PC-3 (cell line): ENCODE data around the gene DPH3. TPM values are rescaled to one million over a fixed set of nuclear protein-coding genes. Genes with fewer than 3 reads are reported as not detected.

Experiments used
- ATAC-seq: fragments of 200-7000 bp; cut with Tn5 transposase; 2 replicates; pipeline ENCODE4 v1.9.1; 2020; ENCODE audit warnings: mild to moderate bottlenecking, moderate library complexity
- BruUV-seq: library from RNA; stranded (reverse); fragments of 400-500 nt; replicated peaks from 2 replicates; lab custom pipeline; 2021; lab: Mats Ljungman, UMichigan
- CTCF ChIA-PET: fragments of 300-600 bp; sonication (Branson Sonifier 250); formaldehyde crosslinking; loops from one replicate; lab custom pipeline; 2022; ENCODE audit warnings: antibody characterized with exemption; lab: Charles Lee
- POLR2A ChIA-PET: fragments of 300-600 bp; sonication (Branson Sonifier 250); formaldehyde crosslinking; loops from one replicate; lab custom pipeline; 2022; ENCODE audit warnings: antibody characterized with exemption; ENCODE audit not compliant: unreplicated experiment; lab: Charles Lee
- DNase-seq: peaks from one replicate; pipeline ENCODE4 v3.0.0-alpha.2; 2015
- H2AFZ ChIP-seq: fragments of 300-600 bp; sonication (generic); 2 replicates; pipeline ENCODE4 v1.6.0; 2016; ENCODE audit warnings: antibody characterized with exemption, low read length
- H3F3A ChIP-seq: fragments of 300-600 bp; sonication (generic); one replicate; pipeline ENCODE4 v1.6.0; 2017; ENCODE audit warnings: antibody characterized with exemption, low read length, control low read depth, mild to moderate bottlenecking; ENCODE audit not compliant: unreplicated experiment
- H3K27ac ChIP-seq: fragments of 300-600 bp; sonication (generic); 2 replicates; pipeline ENCODE4 v1.5.1; 2016; ENCODE audit warnings: mild to moderate bottlenecking, low read length
- H3K27me3 ChIP-seq: fragments of 300-600 bp; sonication (generic); 2 replicates; pipeline ENCODE4 v1.6.1; 2016; ENCODE audit warnings: low read length, mixed read lengths
- H3K36me3 ChIP-seq: fragments of 300-600 bp; sonication (generic); 2 replicates; pipeline ENCODE4 v1.6.1; 2016; ENCODE audit warnings: low read depth, mixed run types, low read length, mixed read lengths
- H3K4me1 ChIP-seq: fragments of 300-600 bp; sonication (generic); 2 replicates; pipeline ENCODE4 v1.5.1; 2016; ENCODE audit warnings: low read length; ENCODE audit not compliant: insufficient read depth
- H3K4me2 ChIP-seq: fragments of 300-600 bp; sonication (generic); 2 replicates; pipeline ENCODE4 v1.6.0; 2016; ENCODE audit warnings: low read length
- H3K4me3 ChIP-seq: fragments of 300-600 bp; sonication (generic); 2 replicates; pipeline ENCODE4 v1.5.1; 2016; ENCODE audit warnings: mild to moderate bottlenecking, low read length, mixed read lengths
- H3K79me2 ChIP-seq: fragments of 300-600 bp; sonication (generic); 2 replicates; pipeline ENCODE4 v1.6.1; 2017; ENCODE audit warnings: low read length, mixed read lengths
- H3K9ac ChIP-seq: fragments of 300-600 bp; sonication (generic); 2 replicates; pipeline ENCODE4 v1.6.0; 2016; ENCODE audit warnings: mild to moderate bottlenecking, low read length
- H3K9me2 ChIP-seq: fragments of 300-600 bp; sonication (generic); replicated peaks from 2 replicates; pipeline ENCODE4 v1.6.1; 2016; ENCODE audit warnings: mixed run types, low read length, mixed read lengths
- H3K9me3 ChIP-seq: fragments of 300-600 bp; sonication (generic); 2 replicates; pipeline ENCODE4 v1.6.1; 2016; ENCODE audit warnings: low read length, mixed read lengths
- H4K20me1 ChIP-seq: fragments of 300-600 bp; sonication (generic); 2 replicates; pipeline ENCODE4 v1.6.1; 2016; ENCODE audit warnings: low read length, mixed read lengths
- CTCF ChIP-seq: fragments of 300-600 bp; sonication (generic); conservative IDR thresholded peaks from 2 replicates; pipeline ENCODE4 v1.5.1; 2017; ENCODE audit warnings: antibody characterized with exemption, low read depth, mild to moderate bottlenecking, low read length
- EZH2 ChIP-seq: fragments of 300-600 bp; sonication (generic); IDR thresholded peaks from one replicate; pipeline ENCODE4 v1.6.1; 2017; ENCODE audit warnings: antibody characterized with exemption, mild to moderate bottlenecking, low read length; ENCODE audit not compliant: unreplicated experiment
- EZH2phosphoT487 ChIP-seq: fragments of 300-600 bp; sonication (generic); IDR thresholded peaks from 2 replicates; pipeline ENCODE4 v1.6.1; 2018; ENCODE audit warnings: mild to moderate bottlenecking, antibody characterized with exemption, low read length, borderline replicate concordance
- intact Hi-C: fragments of 100-400 bp; cut with micrococcal nuclease; formaldehyde crosslinking; loops from 2 replicates; pipeline ENCODE4 v1.9.0; 2023
- total RNA-seq: library from RNA; depleted of rRNA; stranded (reverse); fragments of >200 nt; gene quantifications from 2 replicates; pipeline ENCODE4 v1.2.3, GENCODE V29; 2014

DPH3 gene
- total RNA-seq, 1 experiment from 2014 or later = 10.2 TPM

GRCh38 chr3:16302082-16302631 is 37.4 kb upstream of the DPH3 start:
- DNase-seq = no peak
- Histone ChIP-seq H3K4me2 (no peak overlapping the region), H3K79me2 (no peaks in the 10 kb centered on the region), H3K9ac (no peak overlapping the region), H3K4me1 (no peaks in the 10 kb centered on the region), H3F3A (no peaks in the 10 kb centered on the region), H4K20me1 (no peaks in the 10 kb centered on the region), H3K27ac (no peak overlapping the region), H3K27me3 (no peaks in the 10 kb centered on the region), H3K36me3 (peaks cover 20% of the 10 kb centered on the region; the same call in 1 of the 2 replicates), H3K9me2 (no peaks in the 10 kb centered on the region), H3K4me3 (no peak overlapping the region), H3K9me3 (no peaks in the 10 kb centered on the region), H2AFZ (no peak overlapping the region)
- POLR2A ChIA-PET = interaction anchor here (0.7 kb wide), 1 partner anchor 37 kb away, joined by 3 read pairs; the partner anchor contains the start of gene DPH3
- TF ChIP-seq EZH2phosphoT487 (no peak), CTCF (no peak), EZH2 (no peak)
- intact Hi-C loops = no loop called here
- BruUV-seq = no TSS peak
- CTCF ChIA-PET = no interaction called here
- no peak for ATAC-seq

- peaks cover 26% of the 10 kb centered on the region; the same call in 1 of the 2 replicates for H3K36me3 ChIP-seq
- H3K4me1 ChIP-seq = no peaks in the 10 kb centered on the region
- no peaks in the 10 kb centered on the region for H3F3A ChIP-seq
- no TSS peak for BruUV-seq
- no peak overlapping the region for H3K9ac ChIP-seq
- H3K27me3 ChIP-seq = no peaks in the 10 kb centered on the region
- CTCF ChIA-PET = no interaction called here
- H3K27ac ChIP-seq = no peak overlapping the region
- H2AFZ ChIP-seq = no peak overlapping the region
- intact Hi-C loops = no loop called here
- H3K9me3 ChIP-seq = no peaks in the 10 kb centered on the region
- no peak overlapping the region for H3K4me3 ChIP-seq
- no peaks in the 10 kb centered on the region for H4K20me1 ChIP-seq
- TF ChIP-seq EZH2phosphoT487 (no peak), EZH2 (no peak), CTCF (no peak)
- ATAC-seq = no peak
- H3K9me2 ChIP-seq = no peaks in the 10 kb centered on the region
- POLR2A ChIA-PET = no interaction called here
- DNase-seq = no peak
- H3K79me2 ChIP-seq = no peaks in the 10 kb centered on the region
- H3K4me2 ChIP-seq = no peak overlapping the region
Observed at GRCh38 chr3:16301507-16301906, 36.8 kb upstream of the DPH3 start.

GRCh38 chr3:16300881-16301359 is 36.2 kb upstream of the DPH3 start:
- Histone ChIP-seq H3K4me2 (no peak overlapping the region), H2AFZ (no peak overlapping the region), H3K79me2 (no peaks in the 10 kb centered on the region), H3K9me3 (no peaks in the 10 kb centered on the region), H4K20me1 (no peaks in the 10 kb centered on the region), H3K9ac (no peak overlapping the region), H3K4me1 (no peaks in the 10 kb centered on the region), H3K9me2 (no peaks in the 10 kb centered on the region), H3K4me3 (no peak overlapping the region), H3K36me3 (peaks cover 26% of the 10 kb centered on the region; the same call in 1 of the 2 replicates), H3K27me3 (no peaks in the 10 kb centered on the region), H3F3A (no peaks in the 10 kb centered on the region), H3K27ac (no peak overlapping the region)
- intact Hi-C loops = no loop called here
- CTCF ChIA-PET = no interaction called here
- no peak for ATAC-seq
- no peak for TF ChIP-seq EZH2
- TF ChIP-seq CTCF = no peak
- TF ChIP-seq EZH2phosphoT487 = no peak
- no peak for DNase-seq
- POLR2A ChIA-PET = no interaction called here
- BruUV-seq = no TSS peak
